SK-N-SH treated with all-trans-retinoic acid at 6 μM for 48 hours (cell line): Measurements from ENCODE around the gene PPP1R13B.

Experiments
- ATAC-seq: fragments of 200-7000 bp; cut with Tn5 transposase; 3 replicates; pipeline ENCODE4 v1.9.1; 2020; ENCODE audit warnings: mild to moderate bottlenecking, moderate library complexity
- ARNTL ChIP-seq: fragments of 450-650 bp; formaldehyde crosslinking; IDR thresholded peaks from 2 replicates; pipeline ENCODE4 v1.5.0; 2020; ENCODE audit warnings: low read depth, mild to moderate bottlenecking, moderate library complexity, borderline replicate concordance
- BACH2 ChIP-seq: fragments of 250-450 bp; sonication (Bioruptor Pico); IDR thresholded peaks from 2 replicates; pipeline ENCODE4 v1.9.0; 2021; ENCODE audit warnings: mild to moderate bottlenecking, borderline replicate concordance
- CREB5 ChIP-seq: fragments of 250-450 bp; sonication (Bioruptor Pico); IDR thresholded peaks from 2 replicates; pipeline ENCODE4 v1.5.1; 2020; ENCODE audit warnings: low read depth, mild to moderate bottlenecking, moderate library complexity
- CSDC2 ChIP-seq: fragments of 250-450 bp; sonication (Bioruptor Pico); IDR thresholded peaks from 2 replicates; pipeline ENCODE4 v1.5.0; 2020; ENCODE audit warnings: mild to moderate bottlenecking, moderate library complexity
- CSRNP3 ChIP-seq: fragments of 250-450 bp; sonication (Bioruptor Pico); IDR thresholded peaks from 2 replicates; pipeline ENCODE4 v1.5.1; 2021; ENCODE audit warnings: mild to moderate bottlenecking, moderate library complexity
- ESRRG ChIP-seq: fragments of 250-450 bp; sonication (Bioruptor Pico); IDR thresholded peaks from 2 replicates; pipeline ENCODE4 v1.6.1; 2021; ENCODE audit warnings: mild to moderate bottlenecking
- GLIS3 ChIP-seq: fragments of 250-450 bp; sonication (Bioruptor Pico); IDR thresholded peaks from 2 replicates; pipeline ENCODE4 v1.5.0; 2020; ENCODE audit warnings: mild to moderate bottlenecking, moderate library complexity
- ISL1 ChIP-seq: fragments of 250-450 bp; sonication (Bioruptor Pico); IDR thresholded peaks from 2 replicates; pipeline ENCODE4 v2.1.2; 2022; ENCODE audit warnings: mild to moderate bottlenecking, moderate library complexity
- OSR1 ChIP-seq: fragments of 250-450 bp; sonication (Bioruptor Pico); IDR thresholded peaks from 2 replicates; pipeline ENCODE4 v1.8.0; 2022; ENCODE audit warnings: moderate library complexity, mild to moderate bottlenecking, inconsistent platforms
- PATZ1 ChIP-seq: fragments of 250-450 bp; sonication (Bioruptor Pico); IDR thresholded peaks from 2 replicates; pipeline ENCODE4 v1.8.0; 2020; ENCODE audit warnings: mild to moderate bottlenecking, moderate library complexity, borderline replicate concordance
- POU6F1 ChIP-seq: fragments of 250-450 bp; sonication (Bioruptor Pico); IDR thresholded peaks from 2 replicates; pipeline ENCODE4 v1.8.0; 2021; ENCODE audit warnings: low read depth, mild to moderate bottlenecking, moderate library complexity, borderline replicate concordance
- PPARA ChIP-seq: fragments of 250-450 bp; sonication (Bioruptor Pico); IDR thresholded peaks from 2 replicates; pipeline ENCODE4 v1.5.0; 2020; ENCODE audit warnings: mild to moderate bottlenecking, borderline replicate concordance
- RARB ChIP-seq: fragments of 250-450 bp; sonication (Bioruptor Pico); IDR thresholded peaks from 2 replicates; pipeline ENCODE4 v1.8.0; 2021; ENCODE audit warnings: mild to moderate bottlenecking, moderate library complexity
- SNAI2 ChIP-seq: fragments of 250-450 bp; sonication (Bioruptor Pico); IDR thresholded peaks from 2 replicates; pipeline ENCODE4 v1.5.0; 2020; ENCODE audit warnings: mild to moderate bottlenecking, moderate library complexity
- TCF4 ChIP-seq: fragments of 250-450 bp; sonication (Bioruptor Pico); IDR thresholded peaks from 2 replicates; pipeline ENCODE4 v1.8.0; 2021; ENCODE audit warnings: mild to moderate bottlenecking, moderate library complexity, borderline replicate concordance
- TOX ChIP-seq: fragments of 250-450 bp; sonication (Bioruptor Pico); IDR thresholded peaks from 2 replicates; pipeline ENCODE4 v1.8.0; 2021; ENCODE audit warnings: mild to moderate bottlenecking, moderate library complexity, borderline replicate concordance
- TSHZ2 ChIP-seq: fragments of 250-450 bp; sonication (Bioruptor Pico); IDR thresholded peaks from 2 replicates; pipeline ENCODE4 v1.5.0; 2020; ENCODE audit warnings: mild to moderate bottlenecking, moderate library complexity
- ZC3H10 ChIP-seq: fragments of 250-450 bp; sonication (Bioruptor Pico); IDR thresholded peaks from 2 replicates; pipeline ENCODE4 v1.5.1; 2021; ENCODE audit warnings: mild to moderate bottlenecking, moderate library complexity
- ZFP3 ChIP-seq: fragments of 250-450 bp; sonication (Bioruptor Pico); IDR thresholded peaks from 2 replicates; pipeline ENCODE4 v1.5.0; 2020; ENCODE audit warnings: mild to moderate bottlenecking, moderate library complexity
- ZFP30 ChIP-seq: fragments of 450-650 bp; formaldehyde crosslinking; IDR thresholded peaks from 2 replicates; pipeline ENCODE4 v1.5.0; 2022; ENCODE audit warnings: mild to moderate bottlenecking, moderate library complexity
- ZNF565 ChIP-seq: fragments of 450-650 bp; formaldehyde crosslinking; conservative IDR thresholded peaks from 2 replicates; pipeline ENCODE4 v1.5.0; 2020; ENCODE audit warnings: low read depth, mild to moderate bottlenecking, moderate library complexity
- ZNF70 ChIP-seq: fragments of 450-650 bp; formaldehyde crosslinking; IDR thresholded peaks from 2 replicates; pipeline ENCODE4 v1.5.0; 2020; ENCODE audit warnings: mild to moderate bottlenecking, moderate library complexity
- ZNF8 ChIP-seq: fragments of 450-650 bp; formaldehyde crosslinking; IDR thresholded peaks from 2 replicates; pipeline ENCODE4 v1.5.0; 2020; ENCODE audit warnings: mild to moderate bottlenecking, moderate library complexity

The PPP1R13B gene

GRCh38 chr14:103894034-103894722 is 46.8 kb upstream of the PPP1R13B start:
- ATAC-seq = no peak
- no peak for TF ChIP-seq TCF4
- no peak for TF ChIP-seq ZFP3
- TF ChIP-seq OSR1 (CRISPR knock-in tag) = no peak
- no peak for TF ChIP-seq PATZ1 (CRISPR knock-in tag)
- no peak for TF ChIP-seq ZC3H10 (CRISPR knock-in tag)
- TF ChIP-seq TSHZ2 (CRISPR knock-in tag) = no peak
- TF ChIP-seq CREB5 (CRISPR knock-in tag) = no peak
- no peak for TF ChIP-seq GLIS3 (CRISPR knock-in tag)
- TF ChIP-seq ARNTL (CRISPR knock-in tag) = no peak
- no peak for TF ChIP-seq PPARA (CRISPR knock-in tag)
- no peak for TF ChIP-seq ISL1 (CRISPR knock-in tag)
- no peak for TF ChIP-seq SNAI2 (CRISPR knock-in tag)
- no peak for TF ChIP-seq BACH2 (CRISPR knock-in tag)
- TF ChIP-seq CSDC2 (CRISPR knock-in tag) = no peak
- TF ChIP-seq TOX (CRISPR knock-in tag) = no peak
- TF ChIP-seq ZNF8 = no peak
- TF ChIP-seq ZNF70 = no peak
- TF ChIP-seq ESRRG (CRISPR knock-in tag) = no peak
- no peak for TF ChIP-seq CSRNP3 (CRISPR knock-in tag)
- TF ChIP-seq, all 23 proteins: peak for 0

GRCh38 chr14:103892247-103892646 is 44.9 kb upstream of the PPP1R13B start:
- ATAC-seq = no peak
- TF ChIP-seq TOX (CRISPR knock-in tag) (no peak), GLIS3 (CRISPR knock-in tag) (no peak), CSDC2 (CRISPR knock-in tag) (no peak), ZC3H10 (CRISPR knock-in tag) (no peak), CSRNP3 (CRISPR knock-in tag) (no peak), ZNF8 (no peak), SNAI2 (CRISPR knock-in tag) (no peak), ZFP30 (CRISPR knock-in tag) (no peak), TCF4 (no peak), RARB (no peak), PATZ1 (CRISPR knock-in tag) (no peak), ZFP3 (no peak), ZNF565 (no peak), OSR1 (CRISPR knock-in tag) (no peak), CREB5 (CRISPR knock-in tag) (no peak), ESRRG (CRISPR knock-in tag) (no peak), POU6F1 (CRISPR knock-in tag) (no peak), PPARA (CRISPR knock-in tag) (no peak), ZNF70 (no peak)
